Measurements from ENCODE around the gene ZNF800.

The ZNF800 gene

DNA sequence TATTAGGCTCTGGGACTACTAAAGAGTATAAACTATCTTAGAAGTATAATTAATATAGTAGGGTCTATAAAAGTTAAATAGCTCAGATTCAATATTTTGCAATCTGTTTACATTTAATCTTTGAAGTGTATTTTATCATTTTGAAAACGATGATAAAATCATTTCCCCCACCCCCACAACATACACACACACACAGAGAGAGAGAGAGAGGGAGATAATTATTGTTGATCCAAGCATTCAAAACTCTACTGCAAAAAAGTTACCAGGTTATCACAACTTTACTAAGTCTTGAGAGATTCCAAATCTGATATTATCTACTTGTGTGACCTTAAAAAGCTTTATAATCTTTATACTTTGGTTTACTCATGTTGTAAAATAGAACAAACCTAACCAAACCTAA is 14.0 kb downstream of the ZNF800 start:
- Histone ChIP-seq H3K27ac (ENCODE audit: insufficient read depth, low read length, poor library complexity, severe bottlenecking) (no peak overlapping the region), H3K36me3 (ENCODE audit: control insufficient read depth, insufficient read depth, low read length) (peaks cover 34% of the 10 kb centered on the region)

DNA sequence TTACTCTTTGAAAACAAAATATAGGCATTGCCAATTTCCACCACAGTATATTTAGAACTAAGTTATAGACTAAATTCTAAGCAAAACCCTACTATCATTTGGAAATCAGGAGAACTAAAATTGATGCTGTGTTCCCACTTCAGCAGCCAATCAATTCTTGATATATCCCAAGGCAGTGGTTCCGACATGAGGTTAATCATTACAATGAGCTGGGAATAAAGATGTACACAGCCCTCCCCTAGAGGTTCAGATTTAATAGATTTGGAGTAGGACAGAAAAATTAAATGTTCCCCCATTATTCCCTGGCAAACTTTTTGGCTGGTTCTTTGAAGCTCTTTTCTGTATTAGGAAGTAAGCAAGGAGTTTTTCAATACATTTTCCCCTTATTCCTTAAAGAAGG is 15.1 kb downstream of the ZNF800 start:
- peaks cover 37% of the 10 kb centered on the region for H3K36me3 ChIP-seq (ENCODE audit: control insufficient read depth, insufficient read depth, low read length)
- no peaks in the 10 kb centered on the region for H3K27me3 ChIP-seq (replicated peaks; ENCODE audit: control insufficient read depth, insufficient read depth, low read length, poor library complexity, severe bottlenecking)
- H3K4me1 ChIP-seq (ENCODE audit: control insufficient read depth, insufficient read depth, low read length, poor library complexity, severe bottlenecking), result peaks cover 8% of the 10 kb centered on the region
- no peak for DNase-seq
- H3K4me3 ChIP-seq (ENCODE audit: insufficient read depth, low read depth, low read length, poor library complexity, severe bottlenecking), result no peak overlapping the region
- H3K9me3 ChIP-seq (ENCODE audit: control insufficient read depth, low read length), result no peaks in the 10 kb centered on the region
- no peak overlapping the region for H3K27ac ChIP-seq (ENCODE audit: insufficient read depth, low read length, poor library complexity, severe bottlenecking)

More for the DNA sequence above, 14.0 kb downstream of the ZNF800 start:
- H3K27me3 ChIP-seq (replicated peaks; ENCODE audit: control insufficient read depth, insufficient read depth, low read length, poor library complexity, severe bottlenecking), result no peaks in the 10 kb centered on the region
- no peaks in the 10 kb centered on the region for H3K9me3 ChIP-seq (ENCODE audit: control insufficient read depth, low read length)
- H3K4me3 ChIP-seq (ENCODE audit: insufficient read depth, low read depth, low read length, poor library complexity, severe bottlenecking), result no peak overlapping the region
- peaks cover 11% of the 10 kb centered on the region for H3K4me1 ChIP-seq (ENCODE audit: control insufficient read depth, insufficient read depth, low read length, poor library complexity, severe bottlenecking)
- no peak for DNase-seq

DNA sequence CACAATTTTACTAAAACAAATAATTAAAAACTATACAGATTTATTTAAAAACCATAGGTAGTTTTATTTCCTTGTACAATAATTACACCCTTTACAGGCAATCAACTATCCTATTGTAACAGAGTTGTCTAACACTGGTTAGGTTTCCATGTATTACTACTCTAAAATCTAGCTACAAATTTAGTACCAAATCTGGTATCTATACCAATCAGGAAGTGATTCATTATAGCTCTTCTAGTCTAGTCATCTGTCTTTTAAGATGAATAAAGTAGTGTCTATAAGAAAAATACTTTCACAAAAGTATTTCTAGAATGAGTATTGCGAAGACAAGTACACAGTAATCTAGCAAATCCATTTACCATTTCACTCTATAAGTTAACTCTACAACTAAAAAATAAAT is 16.9 kb downstream of the ZNF800 start:
- no peaks in the 10 kb centered on the region for H3K27me3 ChIP-seq (replicated peaks; ENCODE audit: control insufficient read depth, insufficient read depth, low read length, poor library complexity, severe bottlenecking)
- H3K4me3 ChIP-seq (ENCODE audit: insufficient read depth, low read depth, low read length, poor library complexity, severe bottlenecking), result no peak overlapping the region
- no peak for DNase-seq
- H3K4me1 ChIP-seq (ENCODE audit: control insufficient read depth, insufficient read depth, low read length, poor library complexity, severe bottlenecking), result peaks cover 7% of the 10 kb centered on the region
- H3K9me3 ChIP-seq (ENCODE audit: control insufficient read depth, low read length), result no peaks in the 10 kb centered on the region
- no peak overlapping the region for H3K27ac ChIP-seq (ENCODE audit: insufficient read depth, low read length, poor library complexity, severe bottlenecking)
- peaks cover 37% of the 10 kb centered on the region for H3K36me3 ChIP-seq (ENCODE audit: control insufficient read depth, insufficient read depth, low read length)

DNA sequence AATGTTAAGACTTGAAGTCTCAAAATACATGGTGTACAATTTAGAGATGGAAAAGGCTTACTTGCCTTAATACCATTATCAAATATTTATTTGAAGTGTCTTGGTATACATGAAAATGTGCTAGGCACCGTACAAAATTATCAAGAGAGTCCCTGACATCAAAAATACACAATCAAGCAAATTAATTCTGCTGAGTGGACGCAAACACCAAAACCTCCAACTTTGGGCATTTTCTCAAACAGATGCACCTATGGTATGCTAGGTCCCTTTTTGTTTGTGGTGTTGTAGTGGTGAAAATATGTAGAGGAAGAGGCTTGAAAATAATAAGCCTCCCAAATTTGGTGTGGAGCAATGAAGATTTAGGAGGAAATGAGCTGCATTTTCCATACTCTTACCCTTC is 24.8 kb downstream of the ZNF800 start:
- Histone ChIP-seq H3K36me3 (ENCODE audit: control insufficient read depth, insufficient read depth, low read length) (peaks cover 6% of the 10 kb centered on the region), H3K27ac (ENCODE audit: insufficient read depth, low read length, poor library complexity, severe bottlenecking) (no peak overlapping the region), H3K4me3 (ENCODE audit: insufficient read depth, low read depth, low read length, poor library complexity, severe bottlenecking) (no peak overlapping the region), H3K4me1 (ENCODE audit: control insufficient read depth, insufficient read depth, low read length, poor library complexity, severe bottlenecking) (no peaks in the 10 kb centered on the region), H3K27me3 (replicated peaks; ENCODE audit: control insufficient read depth, insufficient read depth, low read length, poor library complexity, severe bottlenecking) (no peaks in the 10 kb centered on the region), H3K9me3 (ENCODE audit: control insufficient read depth, low read length) (no peaks in the 10 kb centered on the region)
- no peak for DNase-seq

DNA sequence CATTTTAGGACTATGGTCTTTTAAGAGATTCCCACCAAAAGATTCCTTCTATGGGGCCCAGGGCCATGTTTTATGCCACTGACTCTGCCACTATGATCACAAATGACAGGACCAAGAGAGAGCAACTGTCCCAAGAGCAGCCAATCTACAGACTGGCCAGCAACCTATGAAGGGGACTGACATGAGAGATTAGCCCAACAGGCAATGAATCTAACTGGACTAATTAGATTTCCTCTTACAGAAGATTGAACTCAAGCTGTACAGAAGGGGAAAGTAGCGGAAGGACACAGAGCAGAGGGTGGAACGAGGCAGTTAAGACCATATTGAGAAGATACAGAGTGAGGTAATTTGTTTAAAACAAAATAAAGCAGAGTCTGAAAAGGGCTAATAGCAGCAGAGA is 25.8 kb downstream of the ZNF800 start:
- H3K36me3 ChIP-seq (ENCODE audit: control insufficient read depth, insufficient read depth, low read length), result peaks cover 6% of the 10 kb centered on the region

DNA sequence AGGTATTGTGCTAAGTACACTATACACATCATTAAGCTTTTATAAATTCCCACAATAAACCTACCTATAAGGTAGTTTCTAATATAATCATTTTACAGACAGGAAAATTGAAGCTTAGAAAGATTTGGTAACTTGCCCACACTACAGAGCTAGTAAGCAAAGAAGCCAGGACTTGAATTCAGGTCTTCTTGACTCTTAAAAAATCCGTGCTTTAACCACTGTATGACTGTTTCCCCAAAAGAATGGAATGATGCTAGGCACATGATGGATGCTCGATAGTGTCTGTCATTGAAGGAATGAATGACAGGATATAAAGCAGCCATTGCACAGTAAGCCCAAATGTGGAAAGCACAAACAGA is 26.6 kb downstream of the ZNF800 start:
- no peak overlapping the region for H3K27ac ChIP-seq (ENCODE audit: insufficient read depth, low read length, poor library complexity, severe bottlenecking)
- H3K27me3 ChIP-seq (replicated peaks; ENCODE audit: control insufficient read depth, insufficient read depth, low read length, poor library complexity, severe bottlenecking), result no peaks in the 10 kb centered on the region
- no peak for DNase-seq
- H3K4me1 ChIP-seq (ENCODE audit: control insufficient read depth, insufficient read depth, low read length, poor library complexity, severe bottlenecking), result no peaks in the 10 kb centered on the region
- no peaks in the 10 kb centered on the region for H3K9me3 ChIP-seq (ENCODE audit: control insufficient read depth, low read length)
- no peak overlapping the region for H3K4me3 ChIP-seq (ENCODE audit: insufficient read depth, low read depth, low read length, poor library complexity, severe bottlenecking)
- H3K36me3 ChIP-seq (ENCODE audit: control insufficient read depth, insufficient read depth, low read length), result peaks cover 11% of the 10 kb centered on the region

More for the DNA sequence above, 25.8 kb downstream of the ZNF800 start:
- Histone ChIP-seq H3K27me3 (replicated peaks; ENCODE audit: control insufficient read depth, insufficient read depth, low read length, poor library complexity, severe bottlenecking) (no peaks in the 10 kb centered on the region), H3K9me3 (ENCODE audit: control insufficient read depth, low read length) (no peaks in the 10 kb centered on the region), H3K4me3 (ENCODE audit: insufficient read depth, low read depth, low read length, poor library complexity, severe bottlenecking) (no peak overlapping the region), H3K27ac (ENCODE audit: insufficient read depth, low read length, poor library complexity, severe bottlenecking) (no peak overlapping the region), H3K4me1 (ENCODE audit: control insufficient read depth, insufficient read depth, low read length, poor library complexity, severe bottlenecking) (no peaks in the 10 kb centered on the region)
- no peak for DNase-seq

DNA sequence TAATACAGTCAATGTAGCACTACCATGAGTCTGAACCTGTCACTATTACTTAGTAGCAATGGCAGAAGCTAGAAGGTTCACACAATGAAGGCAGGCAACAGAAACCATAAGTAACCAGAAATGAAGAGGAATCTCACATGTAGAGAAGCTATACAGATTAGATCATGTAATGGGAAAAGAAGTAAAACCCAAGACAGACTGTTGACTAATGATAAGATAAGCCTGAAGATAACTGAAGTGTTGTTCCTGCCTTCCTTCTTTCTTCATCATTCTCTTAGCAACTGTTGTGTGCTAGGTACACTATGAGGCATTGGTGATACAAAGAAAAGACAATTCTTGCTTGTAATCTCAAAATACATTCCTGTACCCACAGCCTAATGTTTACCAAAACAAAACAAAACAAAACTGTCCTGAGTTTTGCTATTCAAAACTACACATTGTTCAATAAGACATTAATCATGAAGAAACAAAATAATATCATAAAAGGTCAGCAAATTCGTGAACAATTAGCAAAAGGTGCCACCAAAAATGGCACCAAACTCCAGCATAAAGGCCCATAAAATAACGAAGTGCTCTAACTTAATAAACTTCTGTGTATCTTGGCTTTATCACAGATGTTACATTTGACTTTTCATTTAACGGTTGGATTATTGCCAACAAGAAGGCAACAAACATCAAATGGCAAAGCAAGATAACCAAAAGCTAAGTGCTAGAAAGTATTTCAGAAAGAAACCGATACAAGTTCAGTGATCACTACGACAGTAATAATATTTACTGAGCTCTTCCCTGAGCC is 27.1 kb downstream of the ZNF800 start:
- no peaks in the 10 kb centered on the region for H3K4me1 ChIP-seq (ENCODE audit: control insufficient read depth, insufficient read depth, low read length, poor library complexity, severe bottlenecking)
- peaks cover 13% of the 10 kb centered on the region for H3K36me3 ChIP-seq (ENCODE audit: control insufficient read depth, insufficient read depth, low read length)
- H3K9me3 ChIP-seq (ENCODE audit: control insufficient read depth, low read length), result no peaks in the 10 kb centered on the region
- H3K4me3 ChIP-seq (ENCODE audit: insufficient read depth, low read depth, low read length, poor library complexity, severe bottlenecking), result no peak overlapping the region
- no peak for DNase-seq
- H3K27ac ChIP-seq (ENCODE audit: insufficient read depth, low read length, poor library complexity, severe bottlenecking), result no peak overlapping the region
- H3K27me3 ChIP-seq (replicated peaks; ENCODE audit: control insufficient read depth, insufficient read depth, low read length, poor library complexity, severe bottlenecking), result no peaks in the 10 kb centered on the region

DNA sequence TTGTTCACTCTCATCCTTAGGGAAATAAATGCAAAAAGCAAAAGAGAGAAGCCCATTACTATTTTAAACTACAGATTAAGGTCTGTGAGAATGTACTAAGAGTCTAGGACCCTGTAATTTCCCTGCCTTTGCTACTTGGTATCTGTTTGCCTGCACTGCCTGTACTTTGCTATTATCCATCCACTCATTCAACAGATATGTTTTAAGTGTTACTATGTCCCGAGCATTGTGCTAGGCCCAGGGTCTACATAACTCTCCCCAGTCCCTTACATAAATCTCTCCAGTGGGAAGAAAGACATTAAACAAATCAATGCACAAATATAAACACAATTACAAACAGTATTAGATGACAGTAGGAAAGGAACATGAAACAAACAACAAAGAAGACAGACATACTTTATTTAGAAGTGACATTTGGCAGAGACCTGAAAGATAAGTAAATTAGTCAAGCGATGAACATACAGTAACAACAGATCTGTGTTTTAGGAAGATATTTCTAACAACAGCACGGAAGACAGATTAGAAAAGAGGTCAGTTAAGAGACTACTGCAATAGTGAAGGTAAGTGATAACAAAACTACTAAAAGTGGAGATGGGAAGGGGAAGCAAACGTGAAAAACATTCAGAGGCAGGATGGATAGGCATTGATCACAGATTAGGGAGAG is 30.0 kb downstream of the ZNF800 start:
- no peak overlapping the region for H3K4me3 ChIP-seq (ENCODE audit: insufficient read depth, low read depth, low read length, poor library complexity, severe bottlenecking)
- peaks cover 13% of the 10 kb centered on the region for H3K36me3 ChIP-seq (ENCODE audit: control insufficient read depth, insufficient read depth, low read length)
- H3K4me1 ChIP-seq (ENCODE audit: control insufficient read depth, insufficient read depth, low read length, poor library complexity, severe bottlenecking), result no peaks in the 10 kb centered on the region
- no peaks in the 10 kb centered on the region for H3K27me3 ChIP-seq (replicated peaks; ENCODE audit: control insufficient read depth, insufficient read depth, low read length, poor library complexity, severe bottlenecking)
- no peak for DNase-seq
- no peaks in the 10 kb centered on the region for H3K9me3 ChIP-seq (ENCODE audit: control insufficient read depth, low read length)
- no peak overlapping the region for H3K27ac ChIP-seq (ENCODE audit: insufficient read depth, low read length, poor library complexity, severe bottlenecking)

DNA sequence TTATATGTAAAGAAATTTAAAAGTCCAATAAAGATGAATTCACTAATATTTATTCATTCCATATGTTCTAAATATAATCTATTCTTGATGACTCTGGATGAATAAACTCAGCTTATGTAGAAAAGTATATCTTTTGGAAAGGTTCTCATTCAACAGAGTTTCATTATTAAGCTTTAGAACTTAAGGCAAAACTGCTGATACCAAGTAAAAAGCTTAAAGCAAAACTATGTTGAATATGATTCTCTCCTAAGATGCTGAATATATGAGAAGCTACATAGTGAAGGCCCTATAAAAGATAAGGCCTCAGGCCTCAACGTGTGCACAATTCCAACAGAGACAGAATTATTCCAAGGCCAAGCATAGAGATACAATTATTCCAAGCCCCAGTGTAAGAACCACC is 30.8 kb downstream of the ZNF800 start:
- no peaks in the 10 kb centered on the region for H3K27me3 ChIP-seq (replicated peaks; ENCODE audit: control insufficient read depth, insufficient read depth, low read length, poor library complexity, severe bottlenecking)
- no peaks in the 10 kb centered on the region for H3K4me1 ChIP-seq (ENCODE audit: control insufficient read depth, insufficient read depth, low read length, poor library complexity, severe bottlenecking)
- H3K9me3 ChIP-seq (ENCODE audit: control insufficient read depth, low read length), result no peaks in the 10 kb centered on the region
- H3K36me3 ChIP-seq (ENCODE audit: control insufficient read depth, insufficient read depth, low read length), result peaks cover 13% of the 10 kb centered on the region
- H3K27ac ChIP-seq (ENCODE audit: insufficient read depth, low read length, poor library complexity, severe bottlenecking), result no peak overlapping the region
- no peak overlapping the region for H3K4me3 ChIP-seq (ENCODE audit: insufficient read depth, low read depth, low read length, poor library complexity, severe bottlenecking)
- no peak for DNase-seq

DNA sequence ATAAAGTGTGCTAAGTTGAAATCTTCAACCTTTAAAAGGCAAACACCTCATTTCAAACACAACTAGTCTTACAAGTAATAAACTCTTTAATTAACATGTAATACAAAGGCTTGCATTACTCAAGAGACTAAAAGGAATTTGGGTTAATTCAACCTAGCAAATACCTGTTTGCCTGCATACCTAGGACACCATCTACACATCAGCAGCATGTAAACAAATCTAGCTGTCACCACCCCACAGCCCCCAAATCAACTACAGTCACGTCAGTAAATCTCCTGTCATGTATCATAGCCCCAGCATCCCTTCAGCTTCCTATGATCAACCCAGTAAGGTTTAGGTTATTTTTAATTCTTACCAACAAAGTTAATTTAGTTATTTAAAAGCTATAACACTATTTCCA is 33.5 kb downstream of the ZNF800 start:
- H3K36me3 ChIP-seq (ENCODE audit: control insufficient read depth, insufficient read depth, low read length), result peaks cover 17% of the 10 kb centered on the region
- DNase-seq, result no peak
- H3K27ac ChIP-seq (ENCODE audit: insufficient read depth, low read length, poor library complexity, severe bottlenecking), result no peak overlapping the region
- no peaks in the 10 kb centered on the region for H3K27me3 ChIP-seq (replicated peaks; ENCODE audit: control insufficient read depth, insufficient read depth, low read length, poor library complexity, severe bottlenecking)
- no peaks in the 10 kb centered on the region for H3K4me1 ChIP-seq (ENCODE audit: control insufficient read depth, insufficient read depth, low read length, poor library complexity, severe bottlenecking)
- H3K9me3 ChIP-seq (ENCODE audit: control insufficient read depth, low read length), result no peaks in the 10 kb centered on the region
- no peak overlapping the region for H3K4me3 ChIP-seq (ENCODE audit: insufficient read depth, low read depth, low read length, poor library complexity, severe bottlenecking)

Data from effector memory CD4-positive, alpha-beta T cell (primary cell).